Stimulated activated CD4-positive, alpha-beta T cell treated with anti-CD3 and anti-CD28 coated beads, Interleukin-15, amount 100 ng/mL, for 48 hours (primary cell): ENCODE data around the gene NTSR1.
"Not testable (repeated sequence)": the region's sequence is repeated elsewhere in the genome, so short reads cannot be mapped to it uniquely, and the experiment has no call there.

Experiments
- DNase-seq, 2 donors: peaks; one replicate each; pipeline ENCODE4 v3.0.0-alpha.2; 2020; ENCODE audit warnings: low read depth in 2 of 2

Gene NTSR1

GRCh38 chr20:62674370-62674769, 34.3 kb upstream of the NTSR1 start:
- no peak for DNase-seq

- DNase-seq, result no peak
These were observed 33.3 kb upstream of the NTSR1 start for GRCh38 chr20:62675156-62675876.

GRCh38 chr20:62675877-62676260, 32.8 kb upstream of the NTSR1 start:
- no peak for DNase-seq

GRCh38 chr20:62676976-62677375, 31.7 kb upstream of the NTSR1 start:
- DNase-seq, result no peak

- DNase-seq, result no peak
These were observed 31.0 kb upstream of the NTSR1 start for GRCh38 chr20:62677678-62678077.

GRCh38 chr20:62678553-62678952, 30.1 kb upstream of the NTSR1 start:
- no peak for DNase-seq

GRCh38 chr20:62679978-62680589, 28.6 kb upstream of the NTSR1 start:
- no peak for DNase-seq

GRCh38 chr20:62682912-62683517, 25.6 kb upstream of the NTSR1 start:
- no peak for DNase-seq

- DNase-seq, result not testable (repeated sequence)
These were observed 24.8 kb upstream of the NTSR1 start for GRCh38 chr20:62683660-62684322.

GRCh38 chr20:62684981-62685380, 23.7 kb upstream of the NTSR1 start:
- DNase-seq, result no peak

GRCh38 chr20:62685781-62686555, 22.7 kb upstream of the NTSR1 start:
- no peak for DNase-seq

GRCh38 chr20:62686869-62687830, 21.5 kb upstream of the NTSR1 start:
- no peak for DNase-seq

- no peak for DNase-seq
These were observed 20.6 kb upstream of the NTSR1 start for GRCh38 chr20:62688083-62688482.

GRCh38 chr20:62688855-62689460, 19.7 kb upstream of the NTSR1 start:
- DNase-seq, result no peak

GRCh38 chr20:62689861-62690260, 18.8 kb upstream of the NTSR1 start:
- DNase-seq, result no peak

GRCh38 chr20:62690261-62690820, 18.3 kb upstream of the NTSR1 start:
- DNase-seq, result no peak

- DNase-seq, result no peak
These were observed 17.1 kb upstream of the NTSR1 start for GRCh38 chr20:62691487-62691886.

- DNase-seq, result no peak
These were observed 16.5 kb upstream of the NTSR1 start for GRCh38 chr20:62692176-62692575.

GRCh38 chr20:62692801-62693523, 15.7 kb upstream of the NTSR1 start:
- no peak for DNase-seq
